SU-DHL-6 (cell line): ENCODE data around the gene SMIM38.

Source experiments
- H2AFZ ChIP-seq: fragments of 200-600 bp; sonication (generic); 2 replicates; pipeline ENCODE4 v1.6.1; 2014; ENCODE audit warnings: low read depth, mild to moderate bottlenecking, moderate library complexity, mixed read lengths, antibody characterized with exemption, low read length; ENCODE audit not compliant: severe bottlenecking
- H3F3A ChIP-seq: fragments of 200-600 bp; shearing (Covaris generic); 2 replicates; pipeline ENCODE4 v1.6.0; 2016; ENCODE audit warnings: antibody characterized with exemption, mild to moderate bottlenecking; ENCODE audit not compliant: insufficient read depth
- H3K27ac ChIP-seq: fragments of 200-600 bp; sonication (generic); 2 replicates; pipeline ENCODE4 v1.5.1; 2016; ENCODE audit warnings: low read depth, mild to moderate bottlenecking, low read length, moderate library complexity, mixed read lengths
- H3K27me3 ChIP-seq: fragments of 200-600 bp; sonication (generic), shearing (Covaris generic); 2 replicates; pipeline ENCODE4 v1.6.0; 2014; ENCODE audit warnings: mild to moderate bottlenecking, low read length
- H3K36me3 ChIP-seq: fragments of 200-600 bp; sonication (generic); 2 replicates; pipeline ENCODE4 v1.6.1; 2014; ENCODE audit warnings: mild to moderate bottlenecking, low read length, mixed read lengths
- H3K4me2 ChIP-seq: fragments of 300-600, 200-600 bp; shearing (Covaris generic), sonication (generic); 2 replicates; pipeline ENCODE4 v1.6.0; 2014; ENCODE audit warnings: low read length, low read depth, mild to moderate bottlenecking; ENCODE audit not compliant: poor library complexity, severe bottlenecking
- H3K4me3 ChIP-seq: fragments of 200-600 bp; sonication (generic); 2 replicates; pipeline ENCODE4 v1.5.1; 2014; ENCODE audit warnings: antibody characterized with exemption, low read length, mild to moderate bottlenecking, mixed read lengths; ENCODE audit not compliant: insufficient read depth, poor library complexity, severe bottlenecking
- H3K79me2 ChIP-seq: fragments of 200-600 bp; sonication (generic); 2 replicates; pipeline ENCODE4 v1.6.1; 2014; ENCODE audit warnings: mild to moderate bottlenecking, low read length, moderate library complexity; ENCODE audit not compliant: insufficient read depth
- H3K9ac ChIP-seq: fragments of 200-600 bp; sonication (generic); 2 replicates; pipeline ENCODE4 v1.7.0; 2014; ENCODE audit warnings: mild to moderate bottlenecking, low read length
- H3K9me2 ChIP-seq: fragments of 200-600 bp; sonication (generic); replicated peaks from 2 replicates; pipeline ENCODE4 v1.6.1; 2014; ENCODE audit warnings: low read length; ENCODE audit not compliant: insufficient read depth
- H3K9me3 ChIP-seq: fragments of 200-600 bp; sonication (generic); 2 replicates; pipeline ENCODE4 v1.6.1; 2014; ENCODE audit warnings: low read length, mixed read lengths; ENCODE audit not compliant: insufficient read depth
- H4K20me1 ChIP-seq: fragments of 200-600 bp; sonication (generic); 2 replicates; pipeline ENCODE4 v1.6.1; 2014; ENCODE audit warnings: low read depth, mild to moderate bottlenecking, antibody characterized with exemption, low read length, moderate library complexity, mixed read lengths
- EZH2phosphoT487 ChIP-seq: fragments of 200-600 bp; sonication (generic), shearing (Covaris generic); conservative IDR thresholded peaks from 2 replicates; pipeline ENCODE4 v1.6.1; 2018; ENCODE audit warnings: mild to moderate bottlenecking, antibody characterized with exemption, low read length, moderate library complexity, mixed read lengths
- TF ChIP-seq, protein P1 (sequence below): fragments of 200-600 bp; sonication (generic); IDR thresholded peaks from one replicate; pipeline ENCODE4 v1.5.1; 2017; ENCODE audit warnings: antibody characterized with exemption, mild to moderate bottlenecking, low read length, moderate library complexity; ENCODE audit not compliant: insufficient read depth, poor library complexity, severe bottlenecking

SMIM38 gene

DNA sequence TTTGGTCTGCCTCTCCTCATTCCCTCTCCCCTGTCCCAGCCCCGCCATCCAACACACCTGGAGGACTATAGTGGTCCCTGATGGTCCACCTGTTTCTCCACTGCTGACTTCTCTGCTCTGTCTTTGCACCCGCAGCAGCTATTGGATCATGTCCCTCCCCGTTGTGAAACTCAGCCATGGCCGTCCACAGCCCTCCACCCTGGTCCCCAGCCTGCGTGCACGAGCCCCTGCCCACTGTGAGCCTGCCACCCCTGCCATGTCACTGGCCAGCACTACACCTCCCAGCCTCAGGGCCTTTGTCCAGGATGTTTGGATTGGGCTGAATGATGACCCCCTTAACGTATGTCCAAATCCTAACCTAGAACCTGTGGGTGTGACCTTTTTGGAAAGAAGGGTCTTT lies 47.7 kb upstream of the SMIM38 start:
- Histone ChIP-seq H3K4me3 (no peak overlapping the region), H2AFZ (no peak overlapping the region), H3K36me3 (no peaks in the 10 kb centered on the region), H3K9me3 (no peaks in the 10 kb centered on the region), H3K27me3 (no peaks in the 10 kb centered on the region), H3K9ac (no peak overlapping the region), H3K9me2 (no peaks in the 10 kb centered on the region), H3K79me2 (no peaks in the 10 kb centered on the region), H3K4me2 (no peak overlapping the region), H3K27ac (no peak overlapping the region), H4K20me1 (no peaks in the 10 kb centered on the region), H3F3A (no peaks in the 10 kb centered on the region)
- TF ChIP-seq, protein P1, sequence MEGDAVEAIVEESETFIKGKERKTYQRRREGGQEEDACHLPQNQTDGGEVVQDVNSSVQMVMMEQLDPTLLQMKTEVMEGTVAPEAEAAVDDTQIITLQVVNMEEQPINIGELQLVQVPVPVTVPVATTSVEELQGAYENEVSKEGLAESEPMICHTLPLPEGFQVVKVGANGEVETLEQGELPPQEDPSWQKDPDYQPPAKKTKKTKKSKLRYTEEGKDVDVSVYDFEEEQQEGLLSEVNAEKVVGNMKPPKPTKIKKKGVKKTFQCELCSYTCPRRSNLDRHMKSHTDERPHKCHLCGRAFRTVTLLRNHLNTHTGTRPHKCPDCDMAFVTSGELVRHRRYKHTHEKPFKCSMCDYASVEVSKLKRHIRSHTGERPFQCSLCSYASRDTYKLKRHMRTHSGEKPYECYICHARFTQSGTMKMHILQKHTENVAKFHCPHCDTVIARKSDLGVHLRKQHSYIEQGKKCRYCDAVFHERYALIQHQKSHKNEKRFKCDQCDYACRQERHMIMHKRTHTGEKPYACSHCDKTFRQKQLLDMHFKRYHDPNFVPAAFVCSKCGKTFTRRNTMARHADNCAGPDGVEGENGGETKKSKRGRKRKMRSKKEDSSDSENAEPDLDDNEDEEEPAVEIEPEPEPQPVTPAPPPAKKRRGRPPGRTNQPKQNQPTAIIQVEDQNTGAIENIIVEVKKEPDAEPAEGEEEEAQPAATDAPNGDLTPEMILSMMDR = no peak
- TF ChIP-seq EZH2phosphoT487 = no peak

GRCh38 chr11:69108559-69108958 lies 47.2 kb upstream of the SMIM38 start:
- TF ChIP-seq EZH2phosphoT487 = no peak
- TF ChIP-seq, protein P1 = no peak
- Histone ChIP-seq H3F3A (no peaks in the 10 kb centered on the region), H4K20me1 (no peaks in the 10 kb centered on the region), H2AFZ (no peak overlapping the region), H3K36me3 (no peaks in the 10 kb centered on the region), H3K4me2 (no peak overlapping the region), H3K4me3 (no peak overlapping the region), H3K79me2 (no peaks in the 10 kb centered on the region), H3K9me2 (no peaks in the 10 kb centered on the region), H3K9me3 (no peaks in the 10 kb centered on the region), H3K27ac (no peak overlapping the region), H3K9ac (no peak overlapping the region), H3K27me3 (no peaks in the 10 kb centered on the region)

DNA sequence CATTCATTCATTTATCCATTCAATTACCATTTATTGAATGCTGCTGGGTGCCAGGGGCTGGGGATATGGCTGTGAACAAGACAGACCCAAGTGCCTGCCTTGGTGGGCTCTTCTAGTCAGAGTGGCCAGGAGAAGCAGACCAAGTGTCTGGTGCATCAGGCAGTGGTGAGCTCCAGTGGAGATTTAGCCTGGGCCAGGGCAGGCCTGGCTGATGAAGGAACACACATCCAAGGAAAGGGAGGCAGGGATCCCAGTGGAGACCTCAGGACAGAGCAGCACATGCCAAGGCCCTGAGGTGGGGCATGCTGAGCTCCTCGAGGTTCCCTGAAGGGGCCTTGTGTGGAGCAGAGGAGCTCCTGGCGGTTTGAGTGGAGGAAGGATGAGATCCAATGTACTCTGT lies 46.6 kb upstream of the SMIM38 start:
- Histone ChIP-seq H3K36me3 (no peaks in the 10 kb centered on the region), H3K9ac (no peak overlapping the region), H3K4me2 (no peak overlapping the region), H3K9me3 (no peaks in the 10 kb centered on the region), H3K4me3 (no peak overlapping the region), H3K79me2 (no peaks in the 10 kb centered on the region), H4K20me1 (no peaks in the 10 kb centered on the region), H2AFZ (no peak overlapping the region), H3K9me2 (no peaks in the 10 kb centered on the region), H3K27ac (no peak overlapping the region), H3F3A (no peaks in the 10 kb centered on the region), H3K27me3 (no peaks in the 10 kb centered on the region)
- TF ChIP-seq, protein P1 = no peak
- TF ChIP-seq EZH2phosphoT487 = no peak
